Natural killer cell (primary cell): Measurements from ENCODE around the gene NOB1. TPM values are rescaled to one million over a fixed set of nuclear protein-coding genes. Genes with fewer than 3 reads are reported as not detected.

Source experiments
- ATAC-seq, 3 donors: fragments of 150-1000 bp in 2 of 3; fragments of 200-7000 bp in 1 of 3; cut with Tn5 transposase; 1 replicate in 1 of 3; 2 replicates in 2 of 3; pipeline ENCODE4 v1.10.0; 2021; ENCODE audit warnings: mild to moderate bottlenecking in 2 of 3, moderate library complexity in 2 of 3
- DNase-seq, 2 donors: peaks; one replicate each; pipeline versions ENCODE4 v3.0.0 to v3.0.0-alpha.2; 2013 to 2021; ENCODE audit warnings: mixed read lengths in 1 of 2
- H3K27ac ChIP-seq: one replicate; pipeline ENCODE4 v1.5.1; 2013; ENCODE audit warnings: mild to moderate bottlenecking, low read length
- H3K27me3 ChIP-seq: one replicate; pipeline ENCODE4 v1.6.1; 2013; ENCODE audit warnings: low read length; ENCODE audit not compliant: control insufficient read depth, insufficient read depth
- H3K36me3 ChIP-seq: one replicate; pipeline ENCODE4 v1.6.1; 2013; ENCODE audit warnings: low read length; ENCODE audit not compliant: control insufficient read depth, insufficient read depth
- H3K4me1 ChIP-seq: one replicate; pipeline ENCODE4 v1.6.1; 2013; ENCODE audit warnings: low read length; ENCODE audit not compliant: control insufficient read depth, insufficient read depth
- H3K4me3 ChIP-seq: one replicate; pipeline ENCODE4 v1.5.1; 2013; ENCODE audit warnings: low read length
- H3K9me3 ChIP-seq: one replicate; pipeline ENCODE4 v1.6.1; 2013; ENCODE audit warnings: low read length; ENCODE audit not compliant: control insufficient read depth, insufficient read depth
- H3K27ac Mint-ChIP-seq, 2 donors: one replicate each; pipeline ENCODE4 v1.8.0; 2022; ENCODE audit warnings: mild to moderate bottlenecking in 2 of 2, mixed read lengths in 2 of 2, moderate library complexity in 1 of 2
- H3K27me3 Mint-ChIP-seq, 2 donors: one replicate each; pipeline ENCODE4 v1.8.0; 2022; ENCODE audit warnings: low read depth in 2 of 2, mixed read lengths in 2 of 2
- H3K36me3 Mint-ChIP-seq: one replicate; pipeline ENCODE4 v1.8.0; 2022; ENCODE audit warnings: mixed read lengths
- H3K4me1 Mint-ChIP-seq, 2 donors: one replicate each; pipeline ENCODE4 v1.8.0; 2022; ENCODE audit warnings: mixed read lengths in 2 of 2
- H3K4me3 Mint-ChIP-seq: one replicate; pipeline ENCODE4 v1.8.0; 2022; ENCODE audit warnings: mild to moderate bottlenecking, moderate library complexity, mixed read lengths
- H3K9me3 Mint-ChIP-seq, 2 donors: one replicate each; pipeline ENCODE4 v1.8.0; 2022; ENCODE audit warnings: mixed read lengths in 2 of 2
- CTCF ChIP-seq: fragments of 200-600 bp; IDR thresholded peaks from one replicate; pipeline ENCODE4 v1.8.0; 2022; ENCODE audit warnings: antibody characterized with exemption
- WGBS: methylation state at CpG from one replicate; pipeline ENCODE4 v1.1.7; 2013; ENCODE audit warnings: missing lambda C conversion rate; ENCODE audit not compliant: insufficient coverage; 5-methylcytosine and 5-hydroxymethylcytosine counted together
- intact Hi-C: fragments of 100-400 bp; cut with micrococcal nuclease; formaldehyde crosslinking; loops from one replicate; pipeline ENCODE4 v1.14.2; 2022
- total RNA-seq, 4 donors: library from RNA; stranded (reverse); fragments of 120-200 nt in 1 of 4; gene quantifications; one replicate each; pipeline versions ENCODE4 v1.2.3 to v1.2.4, GENCODE V29; 2013 to 2022

The NOB1 gene
- total RNA-seq, 3 donors from 2014 or later (not counting 1 experiment from before 2014, with no cell fraction given), result 20.9 to 34.4 (median 32.0) TPM

GRCh38 chr16:69706256-69706974 lies 48.3 kb downstream of the NOB1 start:
- no peak for TF ChIP-seq CTCF
- H3K9me3 ChIP-seq, result no peaks in the 10 kb centered on the region
- no peaks in the 10 kb centered on the region for H3K9me3 Mint-ChIP-seq
- H3K36me3 Mint-ChIP-seq, result no peaks in the 10 kb centered on the region
- DNase-seq (no peak), ATAC-seq (no peak)
- no peaks in the 10 kb centered on the region for H3K27me3 Mint-ChIP-seq
- WGBS, result 100% methylated on average over 1 of the region's 1 CpG
- no peaks in the 10 kb centered on the region for H3K4me1 ChIP-seq
- no peak overlapping the region for H3K27ac ChIP-seq
- intact Hi-C loops, result loop anchor here (10.0 kb wide), 1 partner anchor 948 kb away; no protein-coding TSS in a partner anchor
- H3K27ac Mint-ChIP-seq, result no peak overlapping the region
- H3K36me3 ChIP-seq, result peaks cover 14% of the 10 kb centered on the region
- no peak overlapping the region for H3K4me3 ChIP-seq
- H3K27me3 ChIP-seq, result no peaks in the 10 kb centered on the region
- H3K4me3 Mint-ChIP-seq, result no peak overlapping the region
- peaks cover 0 to 7% of the 10 kb centered on the region in 2 donors for H3K4me1 Mint-ChIP-seq

GRCh38 chr16:69703638-69704037 lies 51.1 kb downstream of the NOB1 start:
- no peak overlapping the region for H3K4me3 ChIP-seq
- Mint-ChIP-seq H3K4me1 (no peaks in the 10 kb centered on the region), H3K27me3 (no peaks in the 10 kb centered on the region), H3K27ac (peak overlapping the region in 1 of 2 donors; percentile 42), H3K4me3 (no peak overlapping the region), H3K9me3 (no peaks in the 10 kb centered on the region), H3K36me3 (no peaks in the 10 kb centered on the region)
- WGBS, result 83% methylated on average over 2 of the region's 2 CpGs
- no peaks in the 10 kb centered on the region for H3K9me3 ChIP-seq
- no peak for TF ChIP-seq CTCF
- intact Hi-C loops, result loop anchor here (10.0 kb wide), 1 partner anchor 951 kb away; no protein-coding TSS in a partner anchor
- peaks cover 26% of the 10 kb centered on the region for H3K36me3 ChIP-seq
- H3K27ac ChIP-seq, result no peak overlapping the region
- H3K27me3 ChIP-seq, result no peaks in the 10 kb centered on the region
- ATAC-seq (no peak), DNase-seq (no peak)
- H3K4me1 ChIP-seq, result no peaks in the 10 kb centered on the region

- H3K4me3 ChIP-seq, result no peak overlapping the region
- TF ChIP-seq CTCF, result no peak
- H3K27ac Mint-ChIP-seq, result no peak overlapping the region
- H3K4me3 Mint-ChIP-seq, result no peak overlapping the region
- DNase-seq (no peak), ATAC-seq (no peak)
- no peaks in the 10 kb centered on the region for H3K27me3 Mint-ChIP-seq
- no peaks in the 10 kb centered on the region for H3K9me3 Mint-ChIP-seq
- no peaks in the 10 kb centered on the region for H3K9me3 ChIP-seq
- WGBS, result 100% methylated on average over 1 of the region's 2 CpGs
- peaks cover 35% of the 10 kb centered on the region for H3K36me3 ChIP-seq
- intact Hi-C loops, result loop anchor here (10.0 kb wide), 1 partner anchor 953 kb away; no protein-coding TSS in a partner anchor
- H3K4me1 ChIP-seq, result no peaks in the 10 kb centered on the region
- no peaks in the 10 kb centered on the region for H3K36me3 Mint-ChIP-seq
- no peaks in the 10 kb centered on the region for H3K27me3 ChIP-seq
- H3K27ac ChIP-seq, result no peak overlapping the region
- H3K4me1 Mint-ChIP-seq, result no peaks in the 10 kb centered on the region
These were observed 52.9 kb downstream of the NOB1 start for GRCh38 chr16:69701866-69702265.

GRCh38 chr16:69701452-69701851 lies 53.3 kb downstream of the NOB1 start:
- no peaks in the 10 kb centered on the region for H3K27me3 Mint-ChIP-seq
- H3K4me1 Mint-ChIP-seq, result no peaks in the 10 kb centered on the region
- H3K4me3 Mint-ChIP-seq, result no peak overlapping the region
- Histone ChIP-seq H3K36me3 (peaks cover 39% of the 10 kb centered on the region), H3K27ac (no peak overlapping the region), H3K4me3 (no peak overlapping the region), H3K4me1 (no peaks in the 10 kb centered on the region), H3K9me3 (no peaks in the 10 kb centered on the region), H3K27me3 (no peaks in the 10 kb centered on the region)
- no peaks in the 10 kb centered on the region for H3K36me3 Mint-ChIP-seq
- no peak for ATAC-seq
- no peak for TF ChIP-seq CTCF
- H3K9me3 Mint-ChIP-seq, result no peaks in the 10 kb centered on the region
- H3K27ac Mint-ChIP-seq, result no peak overlapping the region
- DNase-seq, result no peak
- intact Hi-C loops, result loop anchor here (10.0 kb wide), 1 partner anchor 953 kb away; no protein-coding TSS in a partner anchor
